WTC11 (cell line): Measurements from ENCODE around the gene IFNAR2. TPM values are rescaled to one million over a fixed set of nuclear protein-coding genes. Genes with fewer than 3 reads are reported as not detected.

Source experiments
- ATAC-seq: fragments of 200-7000 bp; cut with Tn5 transposase; 2 replicates; pipeline ENCODE4 v1.10.0; 2021; ENCODE audit warnings: mild to moderate bottlenecking, moderate library complexity
- CTCF ChIA-PET: fragments of 300-600 bp; sonication (Branson Sonifier 250); formaldehyde crosslinking; loops from one replicate; lab custom pipeline; 2021; ENCODE audit warnings: antibody characterized with exemption; lab: Charles Lee
- POLR2A ChIA-PET: fragments of 350-600 bp; sonication (Branson Sonifier 250); formaldehyde crosslinking; loops from one replicate; lab custom pipeline; 2021; ENCODE audit warnings: antibody characterized with exemption; lab: Charles Lee
- DNase-seq: peaks from one replicate; pipeline ENCODE4 v3.0.0; 2021; ENCODE audit warnings: low spot score
- H3K27ac Mint-ChIP-seq: 2 replicates; pipeline ENCODE4 v1.8.0; 2021; ENCODE audit warnings: mixed read lengths
- H3K27me3 Mint-ChIP-seq: 2 replicates; pipeline ENCODE4 v1.8.0; 2021; ENCODE audit warnings: low read depth, mild to moderate bottlenecking, moderate library complexity, mixed read lengths
- H3K36me3 Mint-ChIP-seq: 2 replicates; pipeline ENCODE4 v1.8.0; 2021; ENCODE audit warnings: mixed read lengths
- H3K4me1 Mint-ChIP-seq: 2 replicates; pipeline ENCODE4 v1.8.0; 2022; ENCODE audit warnings: mixed read lengths
- H3K4me3 Mint-ChIP-seq: 2 replicates; pipeline ENCODE4 v1.8.0; 2021; ENCODE audit warnings: mild to moderate bottlenecking, moderate library complexity, mixed read lengths
- H3K9me3 Mint-ChIP-seq: 2 replicates; pipeline ENCODE4 v1.8.0; 2021; ENCODE audit warnings: mixed read lengths
- CBFB ChIP-seq: sonication (generic); formaldehyde crosslinking; IDR thresholded peaks from 2 replicates; pipeline ENCODE4 v1.8.1; 2022; ENCODE audit warnings: mild to moderate bottlenecking, low read depth, missing genetic modification reagents
- ESRRA ChIP-seq: sonication (generic); formaldehyde crosslinking; IDR thresholded peaks from 2 replicates; pipeline ENCODE4 v1.8.1; 2022; ENCODE audit warnings: mild to moderate bottlenecking, missing genetic modification reagents, borderline replicate concordance
- FOXP1 ChIP-seq: sonication (generic); formaldehyde crosslinking; IDR thresholded peaks from 2 replicates; pipeline ENCODE4 v1.8.0; 2022; ENCODE audit warnings: missing genetic modification reagents, mild to moderate bottlenecking, moderate library complexity, borderline replicate concordance
- MXD4 ChIP-seq: fragments of 250-450 bp; sonication (Bioruptor Pico); IDR thresholded peaks from 2 replicates; pipeline ENCODE4 v1.8.0; 2021; ENCODE audit warnings: mild to moderate bottlenecking, moderate library complexity, borderline replicate concordance
- NFATC4 ChIP-seq: fragments of 250-450 bp; sonication (Bioruptor Pico); IDR thresholded peaks from 2 replicates; pipeline ENCODE4 v1.9.0; 2021; ENCODE audit warnings: mild to moderate bottlenecking
- NR1H2 ChIP-seq: sonication (generic); formaldehyde crosslinking; IDR thresholded peaks from 2 replicates; pipeline ENCODE4 v1.9.0; 2021; ENCODE audit warnings: mild to moderate bottlenecking, moderate library complexity, missing genetic modification reagents
- NR3C1 ChIP-seq: sonication (generic); formaldehyde crosslinking; conservative IDR thresholded peaks from 2 replicates; pipeline ENCODE4 v1.8.1; 2023; ENCODE audit warnings: low read depth, mild to moderate bottlenecking, missing genetic modification reagents
- RELA ChIP-seq: sonication (generic); formaldehyde crosslinking; IDR thresholded peaks from 2 replicates; pipeline ENCODE4 v1.8.1; 2022; ENCODE audit warnings: missing genetic modification reagents, mild to moderate bottlenecking, borderline replicate concordance
- ZNF423 ChIP-seq: fragments of 250-450 bp; sonication (Bioruptor Pico); IDR thresholded peaks from 2 replicates; pipeline ENCODE4 v2.1.2; 2022; ENCODE audit warnings: mild to moderate bottlenecking, moderate library complexity
- ZNF671 ChIP-seq: fragments of 250-450 bp; sonication (Bioruptor Pico); IDR thresholded peaks from 2 replicates; pipeline ENCODE4 v1.8.0; 2021; ENCODE audit warnings: mild to moderate bottlenecking
- total RNA-seq: library from RNA; stranded (reverse); gene quantifications from 3 replicates; pipeline ENCODE4 v1.2.3, GENCODE V29; 2021
- TF ChIP-seq, protein P1 (sequence below): fragments of 200-600 bp; IDR thresholded peaks from 2 replicates; pipeline ENCODE4 v1.8.0; 2022; ENCODE audit warnings: antibody characterized with exemption
- TF ChIP-seq, protein P2 (sequence below): sonication (generic); formaldehyde crosslinking; IDR thresholded peaks from 2 replicates; pipeline ENCODE4 v1.8.1; 2023; ENCODE audit warnings: mild to moderate bottlenecking, missing genetic modification reagents
- TF ChIP-seq, protein P3 (sequence below): fragments of 250-450 bp; sonication (Bioruptor Pico); IDR thresholded peaks from 2 replicates; pipeline ENCODE4 v1.8.0; 2021; ENCODE audit warnings: mild to moderate bottlenecking
- TF ChIP-seq, protein P4 (sequence below): sonication (generic); formaldehyde crosslinking; IDR thresholded peaks from 2 replicates; pipeline ENCODE4 v1.8.1; 2023; ENCODE audit warnings: mild to moderate bottlenecking, moderate library complexity, missing genetic modification reagents
- TF ChIP-seq, protein P5 (sequence below): sonication (generic); formaldehyde crosslinking; IDR thresholded peaks from 2 replicates; pipeline ENCODE4 v1.8.0; 2022; ENCODE audit warnings: mild to moderate bottlenecking, missing genetic modification reagents

IFNAR2 gene
- total RNA-seq, 1 experiment from 2014 or later = 13.3 TPM

DNA sequence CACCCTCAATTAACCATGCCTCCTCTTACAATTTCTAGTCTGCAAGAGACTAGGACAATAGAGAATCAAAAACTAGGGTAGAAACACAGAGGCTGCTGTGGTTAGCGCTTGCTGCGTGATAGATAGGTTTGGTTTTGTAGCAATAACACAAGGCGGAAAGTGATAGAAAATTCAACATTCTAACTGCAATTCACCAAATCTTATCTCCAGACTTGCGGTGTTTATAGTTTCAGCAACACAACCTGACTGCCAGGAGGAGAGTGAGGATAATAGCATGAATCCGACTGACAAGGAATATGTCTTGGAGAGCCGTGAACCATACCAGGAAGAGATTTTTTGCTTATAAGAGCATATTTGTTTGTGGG is 30.7 kb upstream of the IFNAR2 start (continued):
- TF ChIP-seq, protein P1, sequence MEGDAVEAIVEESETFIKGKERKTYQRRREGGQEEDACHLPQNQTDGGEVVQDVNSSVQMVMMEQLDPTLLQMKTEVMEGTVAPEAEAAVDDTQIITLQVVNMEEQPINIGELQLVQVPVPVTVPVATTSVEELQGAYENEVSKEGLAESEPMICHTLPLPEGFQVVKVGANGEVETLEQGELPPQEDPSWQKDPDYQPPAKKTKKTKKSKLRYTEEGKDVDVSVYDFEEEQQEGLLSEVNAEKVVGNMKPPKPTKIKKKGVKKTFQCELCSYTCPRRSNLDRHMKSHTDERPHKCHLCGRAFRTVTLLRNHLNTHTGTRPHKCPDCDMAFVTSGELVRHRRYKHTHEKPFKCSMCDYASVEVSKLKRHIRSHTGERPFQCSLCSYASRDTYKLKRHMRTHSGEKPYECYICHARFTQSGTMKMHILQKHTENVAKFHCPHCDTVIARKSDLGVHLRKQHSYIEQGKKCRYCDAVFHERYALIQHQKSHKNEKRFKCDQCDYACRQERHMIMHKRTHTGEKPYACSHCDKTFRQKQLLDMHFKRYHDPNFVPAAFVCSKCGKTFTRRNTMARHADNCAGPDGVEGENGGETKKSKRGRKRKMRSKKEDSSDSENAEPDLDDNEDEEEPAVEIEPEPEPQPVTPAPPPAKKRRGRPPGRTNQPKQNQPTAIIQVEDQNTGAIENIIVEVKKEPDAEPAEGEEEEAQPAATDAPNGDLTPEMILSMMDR = no peak
- TF ChIP-seq RELA (CRISPR knock-in tag) = no peak

DNA sequence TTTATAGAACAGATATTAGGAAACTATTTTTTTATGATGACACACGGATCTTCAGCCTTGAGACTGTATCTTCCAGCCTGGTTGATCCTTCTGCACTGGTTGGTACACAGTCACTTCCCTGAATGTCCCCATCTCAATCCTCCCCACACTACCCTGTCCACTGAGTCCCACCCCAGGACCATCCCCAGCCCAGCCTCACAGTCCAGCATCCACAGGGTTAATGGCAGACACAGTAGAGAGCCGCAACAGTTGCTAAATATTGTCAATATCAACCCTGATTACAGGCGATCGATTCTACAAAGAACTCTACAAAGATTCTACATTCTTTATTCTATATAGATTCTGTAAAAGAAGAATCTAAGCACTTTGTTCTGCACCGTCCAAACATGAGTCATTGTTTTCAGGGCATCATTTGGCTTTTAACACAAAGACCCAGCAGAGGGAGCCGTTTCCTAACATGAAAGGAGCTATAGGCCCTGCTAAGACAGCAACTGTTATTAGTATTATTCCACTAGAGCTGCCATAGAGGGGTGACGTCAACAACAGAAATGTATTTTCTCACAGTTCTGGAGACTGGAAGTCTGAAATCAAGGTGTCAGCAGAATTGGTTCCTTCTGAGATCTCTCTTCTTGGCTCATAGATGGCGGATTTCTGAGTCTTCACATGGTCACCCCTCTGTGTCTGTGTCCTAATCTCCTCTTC is 30.1 kb upstream of the IFNAR2 start:
- Mint-ChIP-seq H3K4me3 (no peak overlapping the region), H3K9me3 (no peaks in the 10 kb centered on the region), H3K27me3 (peaks cover 4% of the 10 kb centered on the region; the same call in 1 of the 2 replicates), H3K4me1 (peaks cover 16% of the 10 kb centered on the region), H3K36me3 (no peaks in the 10 kb centered on the region), H3K27ac (no peak overlapping the region)
- CTCF ChIA-PET = interaction anchor here (0.5 to 1.1 kb wide), 34 partner anchors 10 to 362 kb away, joined by 3 to 29 read pairs (median 4); partner anchors contain the start of genes IFNAR1, IFNAR2, IL10RB and OLIG2
- TF ChIP-seq NR1H2 (CRISPR knock-in tag) = no peak
- TF ChIP-seq, protein P1 = peak; percentile 34; the same call in 1 of the 2 replicates
- TF ChIP-seq, protein P2, sequence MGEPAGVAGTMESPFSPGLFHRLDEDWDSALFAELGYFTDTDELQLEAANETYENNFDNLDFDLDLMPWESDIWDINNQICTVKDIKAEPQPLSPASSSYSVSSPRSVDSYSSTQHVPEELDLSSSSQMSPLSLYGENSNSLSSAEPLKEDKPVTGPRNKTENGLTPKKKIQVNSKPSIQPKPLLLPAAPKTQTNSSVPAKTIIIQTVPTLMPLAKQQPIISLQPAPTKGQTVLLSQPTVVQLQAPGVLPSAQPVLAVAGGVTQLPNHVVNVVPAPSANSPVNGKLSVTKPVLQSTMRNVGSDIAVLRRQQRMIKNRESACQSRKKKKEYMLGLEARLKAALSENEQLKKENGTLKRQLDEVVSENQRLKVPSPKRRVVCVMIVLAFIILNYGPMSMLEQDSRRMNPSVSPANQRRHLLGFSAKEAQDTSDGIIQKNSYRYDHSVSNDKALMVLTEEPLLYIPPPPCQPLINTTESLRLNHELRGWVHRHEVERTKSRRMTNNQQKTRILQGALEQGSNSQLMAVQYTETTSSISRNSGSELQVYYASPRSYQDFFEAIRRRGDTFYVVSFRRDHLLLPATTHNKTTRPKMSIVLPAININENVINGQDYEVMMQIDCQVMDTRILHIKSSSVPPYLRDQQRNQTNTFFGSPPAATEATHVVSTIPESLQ (CRISPR knock-in tag) = no peak
- TF ChIP-seq NFATC4 = no peak
- ATAC-seq = peak; percentile 82
- peak; percentile 56 for DNase-seq
- POLR2A ChIA-PET = no interaction called here

DNA sequence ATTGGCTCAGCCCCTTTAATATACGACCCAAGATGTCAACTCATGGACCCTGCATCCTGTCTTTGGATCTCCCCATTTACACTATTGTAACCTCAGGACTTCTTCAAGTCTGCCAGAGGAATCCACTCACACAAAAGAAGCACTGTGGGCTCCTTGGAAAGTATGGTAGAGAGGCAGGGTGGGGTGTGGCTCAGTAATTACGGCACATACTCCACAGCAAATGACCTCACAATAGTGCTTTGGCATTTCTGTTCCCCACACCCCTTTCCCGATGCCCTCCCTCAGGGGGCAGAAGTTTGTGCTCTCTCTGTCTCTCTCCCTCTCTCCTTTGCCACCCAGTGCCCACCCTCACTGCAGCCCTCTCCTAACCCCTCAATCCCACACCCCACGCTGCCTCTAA is 27.8 kb upstream of the IFNAR2 start:
- TF ChIP-seq ZNF423 (no peak), CBFB (CRISPR knock-in tag) (no peak)
- TF ChIP-seq, protein P3, sequence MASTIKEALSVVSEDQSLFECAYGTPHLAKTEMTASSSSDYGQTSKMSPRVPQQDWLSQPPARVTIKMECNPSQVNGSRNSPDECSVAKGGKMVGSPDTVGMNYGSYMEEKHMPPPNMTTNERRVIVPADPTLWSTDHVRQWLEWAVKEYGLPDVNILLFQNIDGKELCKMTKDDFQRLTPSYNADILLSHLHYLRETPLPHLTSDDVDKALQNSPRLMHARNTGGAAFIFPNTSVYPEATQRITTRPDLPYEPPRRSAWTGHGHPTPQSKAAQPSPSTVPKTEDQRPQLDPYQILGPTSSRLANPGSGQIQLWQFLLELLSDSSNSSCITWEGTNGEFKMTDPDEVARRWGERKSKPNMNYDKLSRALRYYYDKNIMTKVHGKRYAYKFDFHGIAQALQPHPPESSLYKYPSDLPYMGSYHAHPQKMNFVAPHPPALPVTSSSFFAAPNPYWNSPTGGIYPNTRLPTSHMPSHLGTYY (CRISPR knock-in tag) = no peak
- H3K27me3 Mint-ChIP-seq = peaks cover 4% of the 10 kb centered on the region; the same call in 1 of the 2 replicates

DNA sequence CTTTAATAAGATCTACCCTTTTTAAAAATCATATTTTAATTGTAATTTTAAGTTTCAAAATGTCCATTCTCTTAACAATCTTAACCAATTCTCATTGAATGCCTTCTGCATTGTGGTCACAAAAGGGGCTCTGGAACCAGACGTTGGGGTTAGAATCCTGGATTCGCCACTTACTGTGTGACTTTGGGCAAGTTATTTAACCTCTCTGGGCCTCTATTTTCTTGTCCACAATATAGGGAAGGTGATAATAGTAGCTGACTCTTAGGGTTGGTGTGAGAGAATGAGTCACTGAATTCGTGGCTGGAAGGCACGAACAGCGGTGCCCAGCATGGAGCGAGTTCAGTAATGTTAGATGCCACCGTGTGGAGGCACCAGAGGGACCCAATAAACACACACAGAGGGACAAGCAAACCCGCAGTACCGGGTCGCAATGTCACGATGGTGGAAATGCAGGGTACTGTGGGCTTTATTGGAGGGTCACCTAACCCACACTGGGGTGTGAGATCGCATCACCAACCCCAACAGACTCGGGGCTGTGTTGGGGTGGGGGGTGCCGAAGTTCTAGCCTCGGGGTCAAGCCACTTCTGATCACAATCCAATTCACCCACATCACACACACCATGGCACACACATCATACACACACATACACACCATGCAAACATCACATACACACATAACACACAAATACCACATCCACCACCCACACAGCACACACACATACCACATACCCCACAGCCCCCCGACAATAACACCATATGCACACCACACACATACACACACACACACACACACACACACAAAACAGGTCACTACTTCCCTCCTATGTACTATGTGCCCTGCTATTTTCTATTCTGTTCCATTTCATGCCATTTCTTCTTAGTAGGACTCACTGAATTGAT is 27.0 kb upstream of the IFNAR2 start:
- TF ChIP-seq ZNF671 (CRISPR knock-in tag) (no peak), NFATC4 (no peak), NR3C1 (CRISPR knock-in tag) (no peak), MXD4 (no peak), FOXP1 (no peak), ESRRA (CRISPR knock-in tag) (no peak)
- TF ChIP-seq, protein P4, sequence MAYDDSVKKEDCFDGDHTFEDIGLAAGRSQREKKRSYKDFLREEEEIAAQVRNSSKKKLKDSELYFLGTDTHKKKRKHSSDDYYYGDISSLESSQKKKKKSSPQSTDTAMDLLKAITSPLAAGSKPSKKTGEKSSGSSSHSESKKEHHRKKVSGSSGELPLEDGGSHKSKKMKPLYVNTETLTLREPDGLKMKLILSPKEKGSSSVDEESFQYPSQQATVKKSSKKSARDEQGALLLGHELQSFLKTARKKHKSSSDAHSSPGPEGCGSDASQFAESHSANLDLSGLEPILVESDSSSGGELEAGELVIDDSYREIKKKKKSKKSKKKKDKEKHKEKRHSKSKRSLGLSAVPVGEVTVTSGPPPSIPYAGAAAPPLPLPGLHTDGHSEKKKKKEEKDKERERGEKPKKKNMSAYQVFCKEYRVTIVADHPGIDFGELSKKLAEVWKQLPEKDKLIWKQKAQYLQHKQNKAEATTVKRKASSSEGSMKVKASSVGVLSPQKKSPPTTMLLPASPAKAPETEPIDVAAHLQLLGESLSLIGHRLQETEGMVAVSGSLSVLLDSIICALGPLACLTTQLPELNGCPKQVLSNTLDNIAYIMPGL (CRISPR knock-in tag) = no peak
- TF ChIP-seq, protein P5, sequence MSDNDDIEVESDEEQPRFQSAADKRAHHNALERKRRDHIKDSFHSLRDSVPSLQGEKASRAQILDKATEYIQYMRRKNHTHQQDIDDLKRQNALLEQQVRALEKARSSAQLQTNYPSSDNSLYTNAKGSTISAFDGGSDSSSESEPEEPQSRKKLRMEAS (CRISPR knock-in tag) = no peak
- Mint-ChIP-seq H3K4me1 (peaks cover 1% of the 10 kb centered on the region), H3K27ac (no peak overlapping the region), H3K27me3 (no peaks in the 10 kb centered on the region; the same call in 1 of the 2 replicates), H3K9me3 (peaks cover under 1% of the 10 kb centered on the region; the same call in 1 of the 2 replicates), H3K4me3 (no peak overlapping the region), H3K36me3 (no peaks in the 10 kb centered on the region)
- ATAC-seq = no peak
- no peak for DNase-seq
- CTCF ChIA-PET = interaction anchor here (0.5 kb wide), 1 partner anchor 353 kb away, joined by 3 read pairs; no protein-coding TSS in a partner anchor
- POLR2A ChIA-PET = no interaction called here

More for the DNA sequence above, 27.8 kb upstream of the IFNAR2 start:
- Mint-ChIP-seq H3K9me3 (no peaks in the 10 kb centered on the region), H3K4me3 (no peak overlapping the region), H3K4me1 (peaks cover 9% of the 10 kb centered on the region), H3K36me3 (no peaks in the 10 kb centered on the region), H3K27ac (no peak overlapping the region)
- CTCF ChIA-PET = no interaction called here
- POLR2A ChIA-PET = no interaction called here
- no peak for ATAC-seq
- DNase-seq = no peak
